Astrocyte (in vitro differentiated cells and primary cell): Measurements from ENCODE around the gene TFF1. TPM values are rescaled to one million over a fixed set of nuclear protein-coding genes. Genes with fewer than 3 reads are reported as not detected.

ENCODE experiments used
- DNase-seq: peaks from one replicate; pipeline ENCODE4 v3.0.0-alpha.2; 2010; ENCODE audit warnings: low read depth
- FAIRE-seq: peaks from 2 replicates; lab custom pipeline; 2011; peaks lifted over from hg19 to GRCh38; lab: Jason Lieb, UNC
- H2AFZ ChIP-seq: 2 replicates; pipeline ENCODE4 v1.6.0; 2012; ENCODE audit warnings: low read depth, low read length, inconsistent platforms
- H3K27ac ChIP-seq: 2 replicates; pipeline ENCODE4 v1.5.1; 2011; ENCODE audit warnings: low read depth, low read length, inconsistent platforms
- H3K27me3 ChIP-seq: 2 replicates; pipeline ENCODE4 v1.6.0; 2011; ENCODE audit warnings: low read length, inconsistent platforms; ENCODE audit not compliant: insufficient read depth
- H3K36me3 ChIP-seq: 2 replicates; pipeline ENCODE4 v1.5.1; 2011; ENCODE audit warnings: low read length, inconsistent platforms; ENCODE audit not compliant: insufficient read depth
- H3K4me1 ChIP-seq: 2 replicates; pipeline ENCODE4 v1.5.1; 2011; ENCODE audit warnings: low read length, inconsistent platforms; ENCODE audit not compliant: insufficient read depth
- H3K4me2 ChIP-seq: 2 replicates; pipeline ENCODE4 v1.6.0; 2012; ENCODE audit warnings: low read length, inconsistent platforms
- H3K4me3 ChIP-seq: 2 replicates; pipeline ENCODE4 v1.5.1; 2011; ENCODE audit warnings: low read depth, mild to moderate bottlenecking, low read length, inconsistent platforms; ENCODE audit not compliant: insufficient read depth
- H3K79me2 ChIP-seq: 2 replicates; pipeline ENCODE4 v1.6.0; 2012; ENCODE audit warnings: mild to moderate bottlenecking, low read length, inconsistent platforms; ENCODE audit not compliant: insufficient read depth
- H3K9ac ChIP-seq: 2 replicates; pipeline ENCODE4 v1.6.0; 2012; ENCODE audit warnings: mild to moderate bottlenecking, low read length, inconsistent platforms
- H3K9me3 ChIP-seq: 2 replicates; pipeline ENCODE4 v1.5.1; 2012; ENCODE audit warnings: low read depth, mild to moderate bottlenecking, low read length, inconsistent platforms; ENCODE audit not compliant: insufficient read depth
- H4K20me1 ChIP-seq: 2 replicates; pipeline ENCODE4 v1.6.0; 2012; ENCODE audit warnings: low read length, inconsistent platforms; ENCODE audit not compliant: insufficient read depth
- H3K27ac Mint-ChIP-seq: one replicate; pipeline ENCODE4 v1.8.0; 2021; ENCODE audit warnings: mild to moderate bottlenecking, mixed read lengths; ENCODE audit not compliant: unreplicated experiment
- H3K27me3 Mint-ChIP-seq: one replicate; pipeline ENCODE4 v1.8.0; 2021; ENCODE audit warnings: low read depth, mixed read lengths; ENCODE audit not compliant: unreplicated experiment
- H3K36me3 Mint-ChIP-seq: one replicate; pipeline ENCODE4 v1.8.0; 2021; ENCODE audit warnings: low read depth, mixed read lengths; ENCODE audit not compliant: unreplicated experiment
- H3K4me1 Mint-ChIP-seq: one replicate; pipeline ENCODE4 v1.8.0; 2021; ENCODE audit warnings: low read depth, mixed read lengths; ENCODE audit not compliant: unreplicated experiment
- H3K4me3 Mint-ChIP-seq: one replicate; pipeline ENCODE4 v1.8.0; 2021; ENCODE audit warnings: mild to moderate bottlenecking, moderate library complexity, mixed read lengths; ENCODE audit not compliant: unreplicated experiment
- H3K9me3 Mint-ChIP-seq: one replicate; pipeline ENCODE4 v1.8.0; 2021; ENCODE audit warnings: mild to moderate bottlenecking, mixed read lengths; ENCODE audit not compliant: unreplicated experiment
- CTCF ChIP-seq: IDR thresholded peaks from 2 replicates; pipeline ENCODE4 v1.5.1; 2011; ENCODE audit warnings: low read depth, mild to moderate bottlenecking, inconsistent platforms, low read length, moderate library complexity; ENCODE audit not compliant: insufficient read depth
- EZH2 ChIP-seq: IDR thresholded peaks from 2 replicates; pipeline ENCODE4 v1.6.1; 2012; ENCODE audit warnings: mild to moderate bottlenecking, low read length, inconsistent platforms; ENCODE audit not compliant: insufficient read depth
- total RNA-seq: library from RNA; stranded (reverse); gene quantifications from 2 replicates; pipeline ENCODE4 v1.2.1, GENCODE V29; 2021

Gene TFF1
- total RNA-seq, 1 donor from 2014 or later: not detected

GRCh38 chr21:42396799-42397745 lies 30.7 kb upstream of the TFF1 start:
- Histone ChIP-seq H3K27ac (no peak overlapping the region), H3K4me2 (no peak overlapping the region), H3K4me1 (no peaks in the 10 kb centered on the region), H3K4me3 (no peak overlapping the region), H3K9me3 (peaks cover 1% of the 10 kb centered on the region), H3K79me2 (no peaks in the 10 kb centered on the region), H3K9ac (no peak overlapping the region), H3K36me3 (no peaks in the 10 kb centered on the region), H3K27me3 (no peaks in the 10 kb centered on the region), H4K20me1 (no peaks in the 10 kb centered on the region), H2AFZ (no peak overlapping the region)
- Mint-ChIP-seq H3K36me3 (peaks cover 1% of the 10 kb centered on the region), H3K4me1 (peaks cover 4% of the 10 kb centered on the region), H3K9me3 (no peaks in the 10 kb centered on the region), H3K27me3 (peaks cover 11% of the 10 kb centered on the region), H3K4me3 (no peak overlapping the region), H3K27ac (no peak overlapping the region)
- FAIRE-seq: no peak
- DNase-seq: no peak
- TF ChIP-seq EZH2: no peak
- TF ChIP-seq CTCF: no peak

- Histone ChIP-seq H3K9me3 (no peaks in the 10 kb centered on the region), H3K27ac (no peak within 1 kb of the TSS), H3K4me1 (no peaks in the 10 kb centered on the region), H3K27me3 (no peaks in the 10 kb centered on the region), H3K4me2 (no peak within 1 kb of the TSS), H2AFZ (no peak within 1 kb of the TSS), H3K4me3 (no peak within 1 kb of the TSS), H4K20me1 (no peaks in the 10 kb centered on the region), H3K79me2 (no peaks in the 10 kb centered on the region), H3K9ac (no peak within 1 kb of the TSS), H3K36me3 (no peaks in the 10 kb centered on the region)
- DNase-seq (no peak), FAIRE-seq (no peak)
- no peak within 1 kb of the TSS for H3K4me3 Mint-ChIP-seq
- TF ChIP-seq CTCF: no peak
- no peak for TF ChIP-seq EZH2
- H3K27ac Mint-ChIP-seq: no peak within 1 kb of the TSS
- H3K9me3 Mint-ChIP-seq: no peaks in the 10 kb centered on the region
- peaks cover 4% of the 10 kb centered on the region for H3K4me1 Mint-ChIP-seq
- peaks cover 1% of the 10 kb centered on the region for H3K36me3 Mint-ChIP-seq
- peaks cover 11% of the 10 kb centered on the region for H3K27me3 Mint-ChIP-seq
Observed at GRCh38 chr21:42395905-42396651, 29.7 kb upstream of the TFF1 start, which contains the start of gene TMPRSS3. Gene TMPRSS3, minus strand, starts transcription at chr21:42396052. Its CDS starts 635 bp downstream, at chr21:42395417.
